ENCODE measurements around the gene ITPK1.

DNA sequence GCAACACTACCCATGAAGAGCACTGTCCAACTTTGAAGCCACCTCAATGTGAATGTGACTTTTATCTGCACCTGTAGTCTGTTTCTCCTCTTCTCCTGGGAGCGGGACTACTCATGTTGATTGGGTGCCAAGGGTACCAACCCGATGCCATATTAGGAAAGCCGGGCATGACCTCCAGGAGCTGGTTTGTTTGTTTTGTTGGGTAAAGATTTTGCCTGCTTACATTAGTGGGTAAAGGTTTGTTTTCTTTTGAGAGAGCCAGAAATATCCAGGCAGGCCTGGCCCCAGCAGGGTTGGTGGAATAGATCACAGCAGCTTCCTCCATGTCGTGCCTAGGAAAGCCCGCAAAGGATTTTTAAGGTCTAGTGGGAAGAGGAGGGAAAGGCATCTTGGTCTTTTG lies 19.7 kb upstream of the ITPK1 start:
- TF ChIP-seq EZH2 (IDR thresholded peaks at IDR 0.05; ENCODE audit: borderline replicate concordance, low read length) = no peak
- TF ChIP-seq, protein P1, sequence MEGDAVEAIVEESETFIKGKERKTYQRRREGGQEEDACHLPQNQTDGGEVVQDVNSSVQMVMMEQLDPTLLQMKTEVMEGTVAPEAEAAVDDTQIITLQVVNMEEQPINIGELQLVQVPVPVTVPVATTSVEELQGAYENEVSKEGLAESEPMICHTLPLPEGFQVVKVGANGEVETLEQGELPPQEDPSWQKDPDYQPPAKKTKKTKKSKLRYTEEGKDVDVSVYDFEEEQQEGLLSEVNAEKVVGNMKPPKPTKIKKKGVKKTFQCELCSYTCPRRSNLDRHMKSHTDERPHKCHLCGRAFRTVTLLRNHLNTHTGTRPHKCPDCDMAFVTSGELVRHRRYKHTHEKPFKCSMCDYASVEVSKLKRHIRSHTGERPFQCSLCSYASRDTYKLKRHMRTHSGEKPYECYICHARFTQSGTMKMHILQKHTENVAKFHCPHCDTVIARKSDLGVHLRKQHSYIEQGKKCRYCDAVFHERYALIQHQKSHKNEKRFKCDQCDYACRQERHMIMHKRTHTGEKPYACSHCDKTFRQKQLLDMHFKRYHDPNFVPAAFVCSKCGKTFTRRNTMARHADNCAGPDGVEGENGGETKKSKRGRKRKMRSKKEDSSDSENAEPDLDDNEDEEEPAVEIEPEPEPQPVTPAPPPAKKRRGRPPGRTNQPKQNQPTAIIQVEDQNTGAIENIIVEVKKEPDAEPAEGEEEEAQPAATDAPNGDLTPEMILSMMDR (conservative IDR thresholded peaks at IDR 0.05 in 1 of 2, IDR thresholded peaks at IDR 0.05 in 1 of 2; ENCODE audit: extremely low read depth in 1 of 2, insufficient read depth in 1 of 2, low read depth in 1 of 2, low read length in 2 of 2) = no peak

Measured in mammary epithelial cell (primary cell).